Stimulated activated CD4-positive, alpha-beta T cell treated with anti-CD3 and anti-CD28 coated beads, TNF-alpha, amount 100 ng/mL, for 1 hour (primary cell): ENCODE results near the gene TSSK2.

ENCODE experiments used
- DNase-seq, 3 donors: peaks; one replicate each; pipeline ENCODE4 v3.0.0-alpha.2; 2020; ENCODE audit warnings: low read depth in 3 of 3, low spot score in 1 of 3

The TSSK2 gene

GRCh38 chr22:19124377-19124776 lies 6.7 kb upstream of the TSSK2 start:
- no peak for DNase-seq

- no peak for DNase-seq
These were observed 6.1 kb upstream of the TSSK2 start for GRCh38 chr22:19125011-19125410.

- DNase-seq = no peak
These were observed 5.4 kb upstream of the TSSK2 start for GRCh38 chr22:19125474-19126308.

- no peak for DNase-seq
These were observed 4.5 kb upstream of the TSSK2 start for GRCh38 chr22:19126309-19127273.

GRCh38 chr22:19127329-19128008 lies 3.6 kb upstream of the TSSK2 start:
- DNase-seq = no peak

- DNase-seq = no peak
These were observed 3.1 kb upstream of the TSSK2 start for GRCh38 chr22:19128009-19128401.

- DNase-seq = no peak
These were observed 2.0 kb upstream of the TSSK2 start for GRCh38 chr22:19128946-19129727.

GRCh38 chr22:19129871-19130270 lies 1.2 kb upstream of the TSSK2 start:
- no peak for DNase-seq

- no peak for DNase-seq
These were observed 542 bp downstream of the TSSK2 start for GRCh38 chr22:19131685-19132015.

- no peak for DNase-seq
These were observed 1.0 kb downstream of the TSSK2 start for GRCh38 chr22:19132153-19132552.

- no peak for DNase-seq
These were observed 1.7 kb downstream of the TSSK2 start for GRCh38 chr22:19132693-19133400.

GRCh38 chr22:19133561-19133960 lies 2.5 kb downstream of the TSSK2 start:
- DNase-seq = no peak

- DNase-seq = no peak
These were observed 3.2 kb downstream of the TSSK2 start for GRCh38 chr22:19134176-19134831.

- DNase-seq = no peak
These were observed 3.8 kb downstream of the TSSK2 start for GRCh38 chr22:19134874-19135273.

GRCh38 chr22:19136915-19137314 lies 5.8 kb downstream of the TSSK2 start:
- no peak for DNase-seq

GRCh38 chr22:19137384-19138216 lies 6.5 kb downstream of the TSSK2 start:
- no peak for DNase-seq

GRCh38 chr22:19138217-19139000 lies 7.3 kb downstream of the TSSK2 start:
- DNase-seq = no peak

GRCh38 chr22:19139001-19139356 lies 7.9 kb downstream of the TSSK2 start:
- no peak for DNase-seq
